Neural cell (in vitro differentiated cells): Measurements from ENCODE around the gene SLC15A2.

Source experiments
- CTCF ChIP-seq: fragments of 450-650 bp; IDR thresholded peaks from 2 replicates; pipeline ENCODE4 v1.5.1; 2014; ENCODE audit warnings: antibody characterized with exemption, mild to moderate bottlenecking, moderate library complexity; ENCODE audit not compliant: poor library complexity, severe bottlenecking
- EP300 ChIP-seq: fragments of 450-650 bp; conservative IDR thresholded peaks from 2 replicates; pipeline ENCODE4 v1.6.1; 2014; ENCODE audit warnings: antibody characterized with exemption, mild to moderate bottlenecking, moderate library complexity; ENCODE audit not compliant: poor library complexity, severe bottlenecking
- EZH2 ChIP-seq: fragments of 200-600, 300-800 bp; shearing (Covaris generic), sonication (generic); IDR thresholded peaks from 2 replicates; pipeline ENCODE4 v1.6.1; 2014; ENCODE audit warnings: antibody characterized with exemption, low read length, borderline replicate concordance, mild to moderate bottlenecking; ENCODE audit not compliant: insufficient read depth, poor library complexity, severe bottlenecking
- MXI1 ChIP-seq: fragments of 450-650 bp; conservative IDR thresholded peaks from 2 replicates; pipeline ENCODE4 v1.6.1; 2014; ENCODE audit warnings: antibody characterized with exemption, mild to moderate bottlenecking; ENCODE audit not compliant: poor library complexity, severe bottlenecking
- POLR2AphosphoS5 ChIP-seq: IDR thresholded peaks from 2 replicates; pipeline ENCODE4 v1.6.1; 2012
- REST ChIP-seq: IDR thresholded peaks from 2 replicates; pipeline ENCODE4 v1.6.1; 2012; ENCODE audit warnings: borderline replicate concordance

GRCh38 chr3:121895736-121896135 is 1.5 kb downstream of the SLC15A2 start:
- TF ChIP-seq EZH2 (no peak), CTCF (no peak), REST (no peak), EP300 (no peak), POLR2AphosphoS5 (no peak), MXI1 (no peak)
